HL-60/S4 (cell line): ENCODE data around the gene SCAP.

ENCODE experiments used
- in situ Hi-C: fragments of 300-500 bp; cut with MboI; formaldehyde crosslinking; loops from 2 replicates; pipeline ENCODE4 v1.14.3; 2022; ENCODE audit warnings: low sequenced_read_pairs

The SCAP gene

DNA sequence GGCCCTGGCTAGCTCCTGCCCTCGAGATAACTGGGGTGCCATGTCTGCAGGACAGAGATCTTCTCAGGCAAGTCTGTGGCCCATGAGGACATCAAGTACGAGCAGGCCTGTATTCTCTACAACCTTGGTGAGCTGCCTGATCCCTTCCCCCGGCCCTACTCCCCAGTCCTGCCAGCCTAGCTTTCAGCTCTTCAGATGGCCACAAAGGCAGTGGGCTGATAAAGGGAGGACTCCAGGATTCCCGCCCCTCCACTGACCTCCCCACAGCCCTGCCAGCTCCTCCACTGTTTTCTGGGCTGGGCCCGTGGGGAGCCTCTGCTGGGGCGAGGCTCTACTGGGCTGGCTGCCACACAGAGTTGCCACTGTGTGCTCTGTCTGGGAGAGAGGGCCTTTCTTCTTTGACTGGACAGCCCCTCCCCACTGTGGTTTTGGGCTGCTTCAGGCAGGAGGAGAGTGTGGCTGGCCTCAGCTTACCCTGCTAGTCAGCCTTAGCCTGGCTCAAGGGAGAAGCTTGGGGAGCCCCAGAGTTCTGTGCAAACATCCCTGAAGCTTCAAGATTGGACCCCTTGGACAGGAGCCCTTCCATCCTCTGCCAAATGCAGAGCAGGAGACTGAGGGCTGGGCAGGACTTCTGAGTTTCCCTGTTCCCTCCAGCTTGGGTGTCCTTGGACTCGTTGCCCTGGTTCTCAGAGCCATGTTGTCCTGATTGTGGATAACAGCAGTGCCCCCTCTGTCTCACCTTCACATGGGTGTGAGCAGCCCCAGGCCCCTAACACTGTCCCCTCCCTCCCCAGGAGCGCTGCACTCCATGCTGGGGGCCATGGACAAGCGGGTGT, 70.6 kb downstream of the SCAP start:
- in situ Hi-C loops, result no loop called here

DNA sequence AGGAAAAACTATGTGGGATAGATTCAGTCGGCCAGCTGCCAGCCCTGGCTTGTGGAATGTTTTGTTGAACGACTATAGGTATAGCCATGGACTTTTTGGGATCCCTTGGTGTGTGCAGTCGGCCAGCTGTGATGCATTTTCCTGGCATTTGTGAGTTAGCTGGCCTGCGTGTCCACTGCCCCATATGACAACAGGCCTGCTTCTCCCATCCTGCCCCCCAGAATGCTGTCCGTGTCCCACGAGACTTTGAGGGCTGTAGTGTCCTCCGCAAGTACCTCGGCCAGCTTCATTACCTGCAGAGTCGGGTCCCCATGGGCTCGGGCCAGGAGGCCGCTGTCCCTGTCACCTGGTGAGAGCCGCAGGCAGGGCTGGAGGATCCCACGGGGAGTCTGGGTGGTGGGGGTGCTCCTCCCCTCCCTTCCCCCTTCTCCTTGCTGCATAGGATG, 71.3 kb downstream of the SCAP start:
- in situ Hi-C loops, result no loop called here

DNA sequence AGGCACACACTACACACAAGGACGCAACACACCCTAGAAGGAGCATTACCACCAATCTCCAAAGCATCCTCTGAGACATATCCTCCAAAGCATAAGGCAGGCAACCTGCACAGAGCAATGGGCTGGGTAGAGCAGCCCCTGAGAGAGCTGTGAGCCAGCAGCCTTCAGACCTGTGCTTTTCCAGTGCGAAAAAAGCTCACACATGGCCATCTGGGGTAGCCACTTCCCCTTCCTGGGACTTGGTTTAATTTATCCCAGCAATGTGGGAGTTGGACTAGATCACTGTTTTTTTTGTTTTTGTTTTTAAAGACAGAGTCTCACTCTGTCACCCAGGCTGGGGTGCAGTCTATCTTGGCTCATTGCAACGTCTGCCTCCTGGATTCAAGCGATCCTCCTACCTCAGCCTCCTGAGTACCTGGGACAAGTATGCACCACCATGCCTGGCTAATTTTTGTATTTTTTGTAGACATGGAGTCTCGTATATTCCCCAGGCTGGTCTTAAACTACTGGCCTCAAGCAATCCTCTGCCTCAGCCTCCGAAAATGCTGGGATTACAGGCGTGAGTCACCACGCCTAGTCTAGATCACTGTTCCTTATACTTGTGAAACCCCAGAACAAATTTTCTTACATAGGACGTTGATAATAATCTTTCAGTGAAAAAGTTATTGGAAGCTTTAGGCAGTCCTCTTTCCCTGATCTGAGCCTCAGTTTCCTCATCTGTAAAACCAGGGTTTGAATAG, 76.0 kb downstream of the SCAP start:
- in situ Hi-C loops, result no loop called here

DNA sequence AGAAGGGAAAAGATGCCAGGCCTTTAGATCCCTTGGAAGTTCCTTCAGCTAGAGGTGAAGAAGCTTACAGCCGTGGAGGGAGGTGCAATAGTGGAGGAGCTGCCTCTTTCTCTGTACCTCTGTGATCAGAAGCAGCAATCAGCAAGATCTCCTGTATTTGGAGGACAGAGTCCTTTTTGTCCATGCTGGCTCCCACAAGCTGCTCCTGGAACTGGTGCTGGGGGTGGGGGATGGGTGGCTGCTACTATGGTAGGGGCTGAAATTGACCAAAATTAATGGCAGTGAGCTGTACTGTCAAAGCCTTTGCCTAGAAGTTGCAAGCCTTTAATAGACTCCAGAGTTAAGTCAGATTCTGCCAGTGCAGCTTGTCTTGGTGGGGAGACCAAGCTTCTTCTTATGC, 76.7 kb downstream of the SCAP start:
- in situ Hi-C loops, result no loop called here

DNA sequence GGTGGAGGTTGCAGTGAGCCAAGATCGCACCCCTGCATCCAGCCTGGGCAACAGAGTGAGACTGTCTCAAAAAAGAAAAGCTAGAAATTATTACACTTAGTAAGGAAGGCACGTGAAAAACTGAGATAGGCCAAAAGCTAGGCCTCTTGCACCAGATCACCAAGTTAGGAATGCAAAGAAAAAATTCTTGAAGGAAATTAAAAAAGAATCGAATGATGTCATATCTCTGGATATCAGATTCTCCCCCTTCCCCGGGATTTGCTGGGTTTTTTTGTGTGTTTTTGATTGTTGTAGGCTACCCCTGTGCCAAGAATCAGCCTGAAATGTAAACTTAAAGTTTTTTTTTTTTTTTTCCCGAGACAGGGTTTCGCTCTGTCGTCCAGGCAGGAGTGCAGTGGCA, 77.5 kb downstream of the SCAP start:
- in situ Hi-C loops, result no loop called here

DNA sequence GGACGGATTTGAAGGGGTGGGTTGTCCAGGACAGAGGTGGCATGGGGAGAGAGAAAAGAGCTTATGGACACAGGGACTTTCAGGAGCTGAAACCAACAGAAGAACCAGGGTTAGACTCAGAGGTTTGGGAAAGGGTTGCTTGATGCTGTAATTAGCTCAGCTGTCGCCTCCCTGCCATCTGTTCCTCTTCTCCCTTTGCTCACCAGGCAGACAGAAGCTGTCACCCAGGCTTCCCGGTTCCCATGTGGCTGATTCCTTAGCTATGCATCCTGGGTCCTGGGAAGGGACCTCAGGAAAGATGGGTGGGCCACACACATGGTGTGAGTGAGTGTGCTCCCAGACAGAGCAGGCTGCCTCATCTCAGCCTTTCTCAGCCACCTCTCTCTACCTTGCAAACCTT, 80.9 kb downstream of the SCAP start:
- in situ Hi-C loops, result no loop called here

DNA sequence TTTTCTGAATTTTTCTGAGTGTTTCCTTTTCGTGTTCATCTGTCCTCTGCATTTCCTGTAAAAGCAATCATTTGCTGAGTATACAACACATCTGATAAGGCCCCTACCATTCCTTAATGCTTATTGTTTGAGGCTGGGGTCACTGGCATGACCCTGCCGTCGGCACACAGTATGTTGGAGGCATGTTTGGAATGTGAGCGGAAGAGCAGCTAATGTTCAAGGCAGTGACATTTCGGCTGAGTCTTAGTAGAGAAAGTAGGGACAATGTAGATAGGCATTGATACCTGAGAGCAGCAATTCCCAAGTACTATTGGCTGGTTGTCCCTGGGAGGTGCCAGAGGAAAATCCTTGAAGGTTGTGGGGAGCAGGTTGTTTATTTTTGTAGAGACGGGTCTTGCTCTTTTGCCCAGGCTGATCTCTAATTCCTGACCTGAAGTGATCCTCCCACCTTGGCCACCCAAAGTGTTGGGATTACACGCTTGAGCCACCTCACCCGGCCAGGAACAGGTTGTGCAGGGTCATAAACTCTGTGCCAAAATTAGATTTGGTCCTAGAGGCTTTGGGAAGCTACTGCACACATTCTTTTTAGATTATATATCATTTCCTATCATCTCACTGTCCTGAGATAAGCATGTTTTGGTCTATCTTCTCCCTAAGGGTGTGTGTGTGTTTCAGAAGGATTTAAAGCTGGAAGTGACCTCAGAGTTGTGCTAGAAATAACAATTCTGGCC, 81.4 kb downstream of the SCAP start:
- in situ Hi-C loops, result no loop called here

DNA sequence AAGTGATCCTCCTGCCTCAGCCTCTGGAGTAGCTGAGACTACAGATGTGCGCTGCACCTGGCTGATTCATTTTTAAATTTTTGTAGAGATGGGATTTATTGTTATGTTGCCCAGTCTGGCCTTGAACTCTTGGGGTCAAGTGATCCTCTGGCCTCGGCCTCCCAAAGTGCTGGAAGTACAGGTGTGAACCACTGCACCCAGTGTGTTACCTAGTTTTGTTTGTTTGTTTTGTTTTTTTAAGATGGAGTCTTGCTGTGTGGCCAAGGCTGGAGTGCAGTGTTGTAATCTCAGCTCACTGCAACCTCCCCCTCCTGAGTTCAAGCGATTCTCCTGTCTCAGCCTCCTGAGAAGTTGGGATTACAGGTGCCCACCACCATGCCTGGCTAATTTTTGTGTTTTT, 82.8 kb downstream of the SCAP start:
- in situ Hi-C loops, result no loop called here

DNA sequence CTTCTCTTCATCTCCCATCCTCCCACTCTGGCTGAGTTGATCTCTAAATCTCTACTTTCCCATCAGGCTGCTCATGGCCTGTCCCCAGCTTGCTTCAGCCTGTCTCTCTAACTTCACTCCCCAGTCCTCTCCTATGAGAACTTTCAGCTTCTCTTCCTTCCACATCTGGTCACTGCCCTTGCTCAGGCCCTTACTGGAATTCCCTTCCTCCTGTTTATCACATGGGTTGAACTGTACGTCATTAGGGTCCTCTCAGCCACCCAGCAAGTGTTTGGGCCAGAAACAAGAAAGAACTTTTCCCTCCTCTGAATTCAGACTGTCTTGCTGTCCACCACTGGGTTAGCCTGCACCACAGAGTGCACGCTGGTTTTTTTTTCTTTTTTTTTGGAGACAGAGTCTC, 89.9 kb downstream of the SCAP start:
- in situ Hi-C loops, result no loop called here

DNA sequence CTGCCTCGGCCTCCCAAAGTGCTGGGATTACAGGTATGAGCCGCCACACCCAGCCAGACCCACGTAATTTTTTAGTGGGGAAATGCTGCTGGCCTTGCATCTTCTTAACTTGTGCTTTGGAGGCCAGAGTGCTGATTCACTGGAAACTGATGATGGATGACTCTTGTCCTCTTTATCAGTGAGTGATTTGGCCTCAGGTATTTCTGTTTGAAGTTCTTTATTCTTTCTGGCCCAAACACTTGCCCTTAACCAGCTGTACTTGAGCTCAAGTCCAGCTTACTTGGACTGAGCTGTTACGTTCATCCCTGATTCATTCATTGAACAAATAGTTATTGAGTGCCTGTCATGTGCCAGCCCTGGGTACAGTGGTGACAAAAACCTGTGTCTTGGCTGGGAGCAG, 90.7 kb downstream of the SCAP start:
- in situ Hi-C loops, result no loop called here

DNA sequence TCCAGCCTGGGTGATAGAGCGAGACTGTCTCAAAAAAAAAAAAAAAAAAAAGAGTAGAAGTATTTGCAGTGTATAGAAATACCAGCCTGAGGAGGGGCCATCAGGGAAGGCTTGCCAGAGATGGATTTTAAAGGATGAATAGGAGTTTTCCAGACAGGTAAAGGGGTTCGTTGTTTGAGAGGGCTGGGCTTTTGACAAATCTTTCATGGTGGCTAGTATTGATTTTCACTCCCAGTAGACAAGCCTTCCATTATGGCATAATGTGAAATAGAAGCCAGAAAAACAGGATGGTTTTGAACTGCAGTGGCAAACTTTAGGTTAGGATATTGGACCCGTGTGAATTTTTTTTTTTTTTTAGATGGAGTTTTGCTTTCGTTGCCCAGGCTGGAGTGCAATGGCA, 91.3 kb downstream of the SCAP start:
- in situ Hi-C loops, result no loop called here

DNA sequence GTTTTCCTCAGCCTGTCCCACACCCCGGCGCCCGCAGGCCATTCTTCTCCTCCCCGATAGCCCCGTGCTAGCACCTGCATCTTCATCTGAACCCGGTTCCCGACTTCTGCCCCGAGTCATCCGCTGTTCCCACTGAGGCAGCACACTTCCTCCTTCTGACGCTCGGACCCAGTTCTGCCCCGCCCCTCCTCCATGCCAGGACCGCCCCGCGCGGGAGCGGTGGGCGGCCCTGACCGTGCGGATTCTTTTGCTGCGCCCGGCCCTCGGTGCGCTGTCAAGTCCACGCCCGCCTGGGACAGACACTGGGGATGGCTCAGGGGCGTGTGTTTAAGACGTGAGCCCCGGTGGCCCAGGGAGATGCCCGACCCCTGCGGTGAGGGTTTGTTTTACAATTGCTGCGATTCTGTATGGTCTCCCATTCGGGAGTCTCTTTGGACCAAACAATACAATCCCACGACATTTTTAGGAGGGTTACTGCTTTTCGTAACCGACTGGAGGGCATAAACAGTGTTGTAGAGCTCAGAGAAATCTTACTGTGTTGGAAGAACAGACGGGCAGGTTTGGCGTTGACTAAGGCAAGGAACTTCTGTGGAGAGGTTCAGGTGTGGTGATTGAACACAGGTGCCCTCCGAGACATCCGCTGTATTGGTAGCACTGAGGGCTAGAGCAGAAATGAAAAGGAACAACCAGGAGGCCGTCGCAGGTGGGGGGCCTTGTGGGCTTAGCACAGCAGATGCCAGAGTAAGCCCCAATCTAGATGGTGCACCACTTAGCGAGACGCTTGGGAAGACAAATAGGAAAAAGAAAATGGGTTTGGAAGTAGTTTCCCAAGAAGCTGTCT, 94.2 kb downstream of the SCAP start:
- in situ Hi-C loops, result no loop called here

DNA sequence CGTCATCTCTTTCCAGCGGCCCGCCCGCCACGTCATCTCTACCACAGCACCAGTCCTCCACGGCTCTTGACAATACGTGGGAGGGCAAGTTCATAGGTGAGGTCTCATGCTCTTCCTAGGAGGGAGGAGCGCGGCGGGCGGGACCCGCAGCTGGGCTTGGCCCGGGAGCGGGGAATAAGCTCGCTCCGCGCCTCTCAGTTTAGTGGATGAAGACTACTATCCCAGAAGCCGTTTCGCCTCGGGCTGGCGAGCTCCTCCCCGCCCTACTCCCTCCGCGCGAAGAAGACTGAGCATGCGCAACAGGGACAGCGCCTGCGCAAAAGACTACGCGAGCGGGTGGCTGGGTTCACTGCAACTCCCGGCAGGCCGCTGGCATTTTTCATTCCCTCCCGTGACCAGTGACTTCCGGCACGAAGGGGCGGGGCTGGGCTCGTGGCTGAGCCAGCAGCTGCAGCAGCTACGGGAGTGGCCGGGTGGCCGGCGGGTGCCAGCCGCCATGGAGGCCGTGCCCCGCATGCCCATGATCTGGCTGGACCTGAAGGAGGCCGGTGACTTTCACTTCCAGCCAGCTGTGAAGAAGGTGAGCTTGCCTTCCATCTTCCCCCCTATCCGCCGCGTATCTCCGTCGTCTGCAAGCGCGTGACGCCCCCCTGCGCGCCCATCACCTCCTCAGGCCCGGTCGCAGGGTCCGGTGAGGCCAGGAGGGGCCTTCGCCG, 95.0 kb downstream of the SCAP start, which contains the start of gene PTPN23:
Gene PTPN23, plus strand, starts transcription at position 421 of the 716 bp plus-strand sequence. Its CDS starts 76 bp downstream, at position 497.
- in situ Hi-C loops, result no loop called here

DNA sequence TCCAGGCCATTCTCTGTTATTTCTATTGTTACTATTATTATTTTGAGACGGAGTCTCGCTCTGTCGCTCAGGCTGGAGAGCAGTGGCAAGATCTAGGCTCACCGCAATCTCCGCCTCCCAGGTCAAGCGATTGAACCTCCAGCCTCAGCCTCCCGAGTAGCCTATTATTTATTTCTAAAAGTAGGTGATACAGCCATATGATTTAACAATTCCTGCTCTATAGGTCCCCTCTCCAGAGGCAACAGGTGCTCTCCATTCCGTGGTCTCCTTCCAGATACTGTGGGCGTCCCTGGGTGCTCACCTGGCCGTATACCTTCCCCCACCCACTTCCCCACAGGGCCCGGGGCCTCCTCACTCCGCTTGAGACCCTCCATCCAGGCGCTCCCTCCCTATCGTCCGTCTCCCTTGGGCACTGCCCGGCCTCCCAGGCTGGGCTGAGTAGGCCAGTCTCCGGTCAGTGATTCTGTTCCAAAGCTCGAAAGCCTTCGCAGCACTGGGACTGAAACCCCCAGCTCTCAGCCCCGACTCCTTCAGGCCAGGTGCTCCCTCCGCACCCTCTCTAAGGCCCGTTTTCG, 95.6 kb downstream of the SCAP start:
- in situ Hi-C loops, result no loop called here

DNA sequence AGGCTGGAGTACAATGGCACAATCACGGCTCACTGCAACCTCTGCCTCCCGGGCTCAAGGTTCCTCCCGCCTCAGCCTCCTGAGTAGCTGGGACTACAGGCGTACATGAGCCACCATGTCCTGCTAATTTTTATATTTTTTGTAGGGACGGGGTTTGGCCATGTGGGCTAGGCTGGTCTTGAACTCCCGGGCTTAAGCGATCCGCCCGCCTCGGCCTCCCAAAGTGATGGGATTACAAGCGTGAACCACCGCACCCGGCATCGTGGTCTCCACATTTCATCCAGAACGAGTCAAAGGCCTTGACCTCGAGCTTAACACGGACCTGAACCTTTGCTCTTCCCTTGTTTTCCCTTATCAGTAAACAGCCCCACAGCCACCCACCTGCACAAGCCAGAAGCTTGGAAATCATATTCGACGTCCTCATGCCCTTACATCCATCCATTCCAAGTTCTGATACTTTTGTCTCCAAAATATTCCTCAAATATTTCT, 96.3 kb downstream of the SCAP start:
- in situ Hi-C loops, result no loop called here

DNA sequence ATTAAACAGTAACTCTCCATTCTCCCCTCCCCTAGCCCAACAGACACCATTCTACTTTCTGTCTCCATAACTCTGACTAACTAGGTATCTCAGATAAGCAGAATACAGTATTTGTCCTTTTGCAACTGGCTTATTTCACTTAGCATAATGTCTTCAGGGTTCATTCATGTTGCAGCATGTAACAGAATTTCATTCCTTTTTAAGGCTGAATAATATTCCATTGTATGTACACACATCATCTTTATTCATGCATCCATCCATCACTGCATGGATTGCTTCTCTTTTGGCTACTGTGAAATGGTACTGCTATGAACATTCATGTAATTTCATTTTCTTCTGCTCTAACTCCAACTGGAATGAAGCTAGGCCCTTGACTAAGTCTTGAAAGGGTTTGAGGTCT, 96.9 kb downstream of the SCAP start:
- in situ Hi-C loops, result no loop called here

DNA sequence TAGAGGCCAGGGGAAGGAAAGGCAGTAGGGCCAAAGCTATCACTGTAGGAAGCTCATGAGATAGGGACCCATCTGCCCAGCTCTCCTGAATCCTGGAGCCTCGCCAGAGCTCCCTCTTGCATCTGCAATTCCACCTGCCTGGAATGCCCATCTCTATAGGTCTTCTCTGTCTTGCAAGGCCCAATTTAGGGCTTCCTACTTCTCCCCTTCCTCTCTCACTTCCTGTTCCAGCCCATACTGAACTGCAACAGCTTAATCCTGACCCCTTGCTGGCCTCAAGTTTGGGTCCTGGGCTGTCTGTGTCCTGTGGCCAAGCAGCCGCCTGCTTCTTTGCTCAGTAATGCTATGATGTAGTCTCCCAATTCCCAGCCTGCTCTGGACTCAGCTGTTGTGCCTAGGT, 98.6 kb downstream of the SCAP start:
- in situ Hi-C loops, result no loop called here

DNA sequence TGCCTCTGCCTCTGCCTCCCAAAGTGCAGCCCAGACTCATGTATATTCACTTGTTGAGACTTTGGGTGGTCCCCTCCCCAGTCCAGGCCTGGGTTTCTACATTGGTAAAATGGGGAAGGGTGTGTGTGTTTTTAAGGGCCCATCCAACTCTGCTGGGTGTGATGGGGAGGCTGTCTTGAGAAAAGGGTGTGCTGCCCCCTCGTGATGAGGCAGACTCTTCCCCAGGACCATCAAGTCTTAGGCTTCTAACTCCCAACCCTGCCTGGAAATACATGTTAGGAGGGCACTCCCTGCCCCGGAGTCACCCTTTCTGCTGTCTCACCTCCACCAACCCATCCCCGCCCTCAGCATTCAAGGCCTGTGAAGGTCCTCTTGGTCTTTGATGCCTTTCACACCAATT, 99.3 kb downstream of the SCAP start:
- in situ Hi-C loops, result no loop called here

DNA sequence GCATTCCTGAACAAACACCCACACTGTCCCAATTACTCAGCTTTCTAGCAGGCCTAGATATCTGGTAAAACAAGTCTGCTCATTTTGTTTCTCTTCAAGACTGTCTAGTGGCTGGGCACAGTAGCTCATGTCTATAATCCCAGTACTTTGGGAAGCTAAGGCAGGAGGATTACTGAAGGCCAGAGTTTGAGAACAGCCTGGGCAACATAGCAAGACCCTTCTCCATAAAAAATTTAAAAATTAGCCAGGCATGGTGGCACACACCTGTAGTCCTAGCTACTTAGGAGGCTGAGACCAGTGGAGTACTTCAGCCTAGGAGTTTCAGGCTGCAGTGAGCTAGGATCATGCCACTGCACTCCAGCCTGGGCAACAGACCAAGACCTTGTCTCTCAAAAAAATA, 101.2 kb downstream of the SCAP start:
- in situ Hi-C loops, result loop anchor here (25.0 kb wide), 2 partner anchors 512 to 662 kb away; partner anchors contain the start of genes MYL3, PRSS50 and TMIE
